Inferior parietal cortex (tissue), 1 donor: Measurements from ENCODE around the gene PROX1.

Experiments
- DNase-seq: peaks from one replicate; pipeline ENCODE4 v3.0.0-alpha.2; 2016; ENCODE audit errors: extremely low spot score

The PROX1 gene

GRCh38 chr1:213997772-213998107 lies 10.0 kb downstream of the PROX1 start:
- DNase-seq = no peak

- DNase-seq = no peak
These were observed 11.0 kb downstream of the PROX1 start for GRCh38 chr1:213998785-213999184.

DNA sequence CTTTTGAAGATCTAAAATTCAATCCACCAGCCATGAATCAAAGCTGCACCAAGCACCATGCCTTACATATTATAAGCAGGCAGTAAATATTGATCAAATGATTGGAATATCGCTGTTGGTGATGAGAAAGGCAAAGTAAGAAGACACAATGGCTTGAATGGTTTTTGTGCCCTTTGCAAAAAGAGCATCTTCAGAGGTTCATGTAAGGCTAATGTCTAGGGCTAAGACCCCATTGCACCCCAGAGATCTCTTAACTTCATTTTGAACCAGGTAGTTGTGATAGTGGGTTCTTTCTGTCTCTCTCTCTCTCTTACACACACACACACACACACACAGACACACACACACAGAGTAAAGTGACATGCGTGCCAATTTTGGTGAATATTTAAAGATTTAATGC lies 12.0 kb downstream of the PROX1 start:
- DNase-seq = no peak

DNA sequence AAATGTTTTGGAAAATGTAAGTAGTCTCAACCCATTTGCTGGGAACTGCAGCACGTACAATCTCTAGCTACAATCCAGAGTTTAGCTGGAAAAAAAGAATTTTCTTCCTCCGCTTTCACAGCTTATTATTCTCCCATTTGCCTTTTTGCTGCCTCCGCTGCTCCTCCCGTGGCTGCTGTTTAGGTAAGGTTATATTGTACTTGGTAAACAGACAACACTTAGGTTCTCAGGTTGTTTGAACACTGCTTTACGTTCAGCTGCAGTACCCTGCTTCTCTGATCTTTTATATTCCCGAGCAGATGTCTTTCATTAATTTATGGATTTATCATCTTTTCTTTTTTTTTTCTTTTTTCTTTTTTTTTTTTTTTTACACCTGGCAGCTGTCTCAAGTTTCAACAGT lies 14.3 kb downstream of the PROX1 start:
- DNase-seq = no peak

- DNase-seq = no peak
These were observed 14.7 kb downstream of the PROX1 start for GRCh38 chr1:214002472-214002871.

GRCh38 chr1:214003233-214003632 lies 15.5 kb downstream of the PROX1 start:
- DNase-seq = no peak

GRCh38 chr1:214004014-214004413 lies 16.2 kb downstream of the PROX1 start:
- DNase-seq = no peak

DNA sequence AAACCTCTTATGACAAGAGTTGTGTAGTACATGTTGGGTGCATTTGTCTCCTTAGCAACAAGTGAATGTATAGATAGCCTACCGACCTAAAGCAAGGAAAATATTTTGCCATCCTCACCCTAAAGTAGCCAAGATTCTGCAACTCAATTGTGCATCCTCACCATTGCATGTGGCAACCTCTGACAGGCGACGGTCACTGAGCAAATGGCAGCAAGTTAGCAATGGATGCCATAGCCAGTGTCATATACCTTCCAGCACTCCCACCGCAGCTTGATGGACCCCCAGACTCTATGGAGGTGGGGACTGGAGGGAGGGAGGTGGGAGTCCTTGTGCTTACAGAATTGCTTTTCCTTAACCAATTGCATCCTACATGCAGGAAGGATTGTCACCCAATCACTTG lies 17.0 kb downstream of the PROX1 start:
- no peak for DNase-seq

DNA sequence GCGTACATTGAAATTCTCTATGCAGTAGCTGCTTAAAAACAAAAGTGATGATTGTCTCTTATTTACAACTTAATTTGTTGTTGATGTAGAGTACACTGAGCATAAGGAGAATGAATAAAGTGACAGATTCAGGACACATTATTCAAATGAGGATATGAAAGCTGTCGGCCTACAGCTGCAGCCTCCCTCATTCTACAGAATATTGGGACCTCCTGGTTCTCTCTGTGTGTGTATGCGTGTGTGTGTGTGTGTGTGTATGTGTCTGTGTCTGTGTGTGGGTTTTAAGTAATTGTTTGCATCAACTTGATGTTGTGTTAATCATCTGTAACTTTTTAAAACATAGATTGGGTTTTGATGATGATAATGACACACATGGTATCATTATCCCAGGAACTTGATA lies 17.9 kb downstream of the PROX1 start:
- DNase-seq = no peak

DNA sequence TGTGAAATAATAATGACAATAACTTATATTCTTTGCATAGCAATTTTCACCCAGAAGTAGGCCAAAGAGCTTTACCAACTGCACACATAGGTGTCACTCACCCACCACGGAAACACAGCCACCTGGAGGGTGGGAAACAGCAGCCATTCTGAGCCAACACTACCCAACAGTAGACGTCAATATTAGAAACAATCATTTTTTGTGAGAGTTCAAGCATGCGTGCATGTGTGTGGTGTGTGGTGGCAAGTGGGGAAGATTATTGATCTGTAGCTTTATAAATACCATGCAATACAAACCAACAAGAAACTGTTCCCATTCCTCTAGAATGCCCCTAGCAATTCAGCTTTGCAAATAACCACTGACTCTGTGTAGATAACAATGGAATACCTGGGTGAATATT lies 19.1 kb downstream of the PROX1 start:
- no peak for DNase-seq

DNA sequence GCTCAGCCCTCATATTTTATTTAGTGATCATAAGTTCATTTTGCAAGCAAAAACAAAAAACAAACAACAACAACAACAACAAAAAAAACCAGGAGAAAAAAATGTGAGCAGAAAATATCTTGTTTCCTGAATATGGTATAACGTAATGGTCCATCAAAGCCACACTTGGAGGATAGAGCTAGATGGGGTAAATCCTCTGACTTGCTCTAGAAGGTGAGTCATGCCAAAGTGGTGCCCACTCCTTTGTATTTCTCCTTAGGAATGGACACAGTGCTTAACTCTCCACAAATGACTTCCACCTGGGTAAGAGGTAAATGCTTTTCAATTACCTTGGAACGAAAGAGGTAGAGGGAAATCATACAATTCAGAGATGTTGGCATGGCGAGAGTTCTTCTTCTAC lies 20.6 kb downstream of the PROX1 start:
- no peak for DNase-seq

- DNase-seq = no peak
These were observed 21.1 kb downstream of the PROX1 start for GRCh38 chr1:214008791-214009422.

DNA sequence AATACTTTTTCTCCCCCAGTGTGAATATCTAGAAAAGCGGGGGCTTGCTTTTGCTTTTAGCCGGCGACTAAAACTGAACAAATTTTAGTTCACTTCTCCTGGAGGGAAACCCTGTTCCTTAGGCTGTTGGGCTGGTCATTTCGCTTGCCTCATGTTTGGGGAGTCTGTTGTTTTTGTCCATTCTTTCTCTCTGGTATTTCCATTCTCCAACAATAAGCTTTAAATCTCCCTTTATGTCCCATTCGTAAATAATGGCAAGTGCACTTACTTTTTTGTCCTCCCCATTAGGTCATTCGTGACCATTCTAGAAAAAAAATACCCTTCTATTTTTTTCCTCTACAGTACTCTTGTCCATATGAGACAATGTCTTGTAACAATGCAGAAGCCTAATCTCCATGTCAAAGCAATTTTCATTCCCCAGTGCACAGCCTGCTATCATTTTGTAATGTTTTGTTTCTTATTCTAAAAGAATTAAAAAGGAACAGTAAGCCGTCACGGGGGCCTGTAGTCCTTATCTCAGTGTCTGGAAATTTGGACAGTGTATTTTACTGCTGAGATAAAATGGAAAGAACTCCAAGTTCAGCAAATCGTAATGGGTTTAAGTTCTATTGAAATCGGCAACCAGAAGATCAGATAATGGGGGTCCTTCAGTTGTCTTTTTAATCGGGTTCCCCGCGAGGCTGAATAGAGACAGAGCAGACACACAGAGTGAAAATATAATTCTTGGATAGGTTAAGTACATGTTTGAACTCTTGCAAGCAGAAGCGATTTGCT lies 21.8 kb downstream of the PROX1 start:
- DNase-seq = no peak

DNA sequence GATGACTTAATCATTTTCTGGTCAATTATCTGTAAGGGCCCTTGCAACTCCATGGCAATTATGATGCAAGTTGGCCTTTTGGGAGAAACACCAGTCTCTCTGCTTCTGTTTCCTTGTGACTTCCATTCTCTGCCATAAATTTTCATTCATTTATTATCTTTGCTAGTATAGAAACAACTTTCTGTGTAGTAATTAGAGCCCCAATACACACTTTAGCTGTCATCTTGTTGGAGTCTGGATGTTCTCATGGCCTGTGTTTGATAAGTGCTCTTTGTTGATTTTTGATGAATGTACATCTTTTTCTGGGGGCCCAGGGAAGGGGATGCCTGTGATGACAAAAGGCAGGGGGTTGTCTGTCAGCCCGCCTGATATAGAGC lies 22.4 kb downstream of the PROX1 start:
- DNase-seq = no peak

DNA sequence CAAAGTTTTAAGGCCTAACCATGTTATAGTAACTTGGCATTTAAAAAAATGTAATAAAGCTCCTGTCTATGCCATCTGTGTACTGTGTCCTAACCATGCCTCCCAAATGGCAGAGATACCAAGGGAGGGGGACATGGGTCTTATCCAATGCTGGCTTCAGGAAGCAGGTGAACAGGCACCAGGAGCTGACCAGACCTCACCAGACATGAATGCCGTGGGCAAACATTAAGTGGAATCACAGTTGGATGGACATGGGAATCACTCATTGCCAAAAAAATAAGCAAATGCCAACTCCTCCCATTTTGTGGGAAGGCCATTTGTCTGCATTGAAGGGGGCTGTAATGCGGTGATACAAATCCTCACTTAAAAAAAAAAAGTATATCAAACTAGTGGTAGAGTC lies 22.9 kb downstream of the PROX1 start:
- DNase-seq = no peak

- DNase-seq = no peak
These were observed 24.6 kb downstream of the PROX1 start for GRCh38 chr1:214012418-214012817.

GRCh38 chr1:214013614-214014377 lies 26.0 kb downstream of the PROX1 start:
- DNase-seq = no peak

- DNase-seq = no peak
These were observed 27.0 kb downstream of the PROX1 start for GRCh38 chr1:214014730-214015129.

- DNase-seq = no peak
These were observed 29.6 kb downstream of the PROX1 start for GRCh38 chr1:214017191-214017982.

GRCh38 chr1:214018386-214019268 lies 30.9 kb downstream of the PROX1 start:
- no peak for DNase-seq

DNA sequence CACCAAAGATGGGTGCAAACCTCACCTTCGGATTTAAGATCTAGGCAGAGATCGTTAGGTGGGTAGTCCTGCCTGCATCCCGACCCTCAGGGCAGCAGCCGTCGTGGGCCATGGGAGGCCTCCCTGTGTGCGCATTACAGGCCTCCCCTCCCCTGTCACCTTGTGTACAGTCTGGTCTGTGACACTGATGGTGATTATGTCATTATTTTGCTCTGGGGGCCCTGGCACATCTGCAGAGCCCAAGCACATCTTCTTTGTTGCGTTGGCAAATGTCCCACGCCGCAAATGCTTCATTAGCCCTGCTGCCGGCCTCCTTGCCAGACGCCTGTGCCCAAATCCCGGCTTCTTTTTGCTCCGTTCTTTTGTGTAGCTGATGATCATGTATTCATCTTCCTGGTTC lies 31.7 kb downstream of the PROX1 start:
- no peak for DNase-seq
